Colonic mucosa (tissue), 4 donors: ENCODE results near the gene SUGCT. TPM values are rescaled to one million over a fixed set of nuclear protein-coding genes. Genes with fewer than 3 reads are reported as not detected.
A peak's percentile ranks its signal among the peaks of the same experiment; 100 is the strongest.
"Not testable (repeated sequence)": the region's sequence is repeated elsewhere in the genome, so short reads cannot be mapped to it uniquely, and the experiment has no call there.

Experiments used
- DNase-seq: peaks from one replicate; pipeline ENCODE4 v3.0.0-alpha.2; 2020
- H3K27ac ChIP-seq: fragments of 200-600 bp; one replicate; pipeline ENCODE4 v1.8.0; 2021
- H3K27me3 ChIP-seq: fragments of 200-600 bp; one replicate; pipeline ENCODE4 v1.8.0; 2021
- H3K36me3 ChIP-seq: fragments of 200-600 bp; one replicate; pipeline ENCODE4 v1.8.0; 2021
- H3K4me1 ChIP-seq: fragments of 200-600 bp; one replicate; pipeline ENCODE4 v1.8.0; 2021; ENCODE audit warnings: mild to moderate bottlenecking
- H3K4me3 ChIP-seq: fragments of 200-600 bp; one replicate; pipeline ENCODE4 v1.8.0; 2021
- H3K9ac ChIP-seq, 2 donors: one replicate each; pipeline ENCODE4 v1.7.0; 2013; ENCODE audit warnings: control low read depth in 2 of 2, low read depth in 2 of 2, low read length in 2 of 2
- H3K9me3 ChIP-seq: fragments of 200-600 bp; one replicate; pipeline ENCODE4 v1.8.0; 2021
- intact Hi-C: fragments of 100-400 bp; cut with DNase I; formaldehyde crosslinking; loops from one replicate; pipeline ENCODE4 v1.14.1; 2022
- total RNA-seq, 2 donors: library from RNA; stranded (reverse); fragmentation: NEBNext Ultra II Directional in 1 of 2; extraction: Animal tissue kit (Norgen Biotek cat#: 25700) in 1 of 2; gene quantifications; one replicate each; pipeline ENCODE4 v1.2.1, GENCODE V29; 2021
- TF ChIP-seq, protein P1 (sequence below): fragments of 200-600 bp; IDR thresholded peaks from one replicate; pipeline ENCODE4 v1.8.0; 2022; ENCODE audit warnings: antibody characterized with exemption, mild to moderate bottlenecking
- donor health status: healthy.
- donor health status: DM: no; HTN: no; CAD: no.
- donor health status: DM: no; HTN: no; CAD: no.

SUGCT gene
- total RNA-seq, 2 donors from 2014 or later = 3.6 to 15.1 TPM

DNA sequence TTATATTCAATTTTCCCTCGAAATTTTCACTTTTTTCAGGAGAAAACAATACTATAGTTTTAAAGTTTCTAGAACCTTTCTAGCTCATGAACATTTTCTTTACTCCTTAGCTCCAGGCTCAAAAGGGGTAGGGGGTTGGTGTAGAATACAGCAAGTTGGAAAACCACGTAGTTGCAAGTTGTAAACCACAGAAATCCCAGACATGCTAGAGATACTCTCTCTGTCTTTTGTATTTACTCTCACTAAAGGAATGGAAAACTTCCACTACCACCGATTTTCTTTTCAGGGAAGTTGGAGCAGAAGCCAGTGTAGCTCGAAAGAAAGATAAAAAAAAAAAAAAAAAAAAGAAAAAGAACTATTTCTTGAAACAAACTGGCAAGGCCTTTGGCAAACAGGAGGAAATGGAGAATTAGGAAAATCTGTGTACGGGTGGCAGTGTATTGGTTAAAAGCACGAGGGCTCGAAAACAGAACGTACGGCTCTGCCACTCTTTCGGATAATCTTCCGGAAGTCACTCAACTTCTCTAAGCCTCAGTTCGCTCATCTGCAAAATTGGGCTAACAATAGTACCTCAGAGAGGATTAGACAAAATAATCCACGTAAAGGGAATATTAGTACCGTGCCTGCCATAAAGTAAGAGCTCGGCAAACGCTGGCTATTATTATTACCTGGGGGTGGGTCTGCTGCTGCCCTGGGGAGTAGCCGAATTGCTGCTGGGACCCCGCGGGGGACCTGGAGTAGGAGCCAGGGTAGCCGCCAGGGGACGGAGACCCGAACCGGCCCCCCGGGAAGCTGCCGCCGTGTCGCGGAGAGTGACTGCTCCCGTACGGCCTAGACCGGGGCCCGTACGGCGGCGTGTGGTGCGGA lies 1.0 kb upstream of the SUGCT start:
- peak overlapping the region; percentile 89 for H3K27ac ChIP-seq
- H3K4me3 ChIP-seq = peak overlapping the region; percentile 93
- H3K9me3 ChIP-seq = no peaks in the 10 kb centered on the region
- TF ChIP-seq, protein P1, sequence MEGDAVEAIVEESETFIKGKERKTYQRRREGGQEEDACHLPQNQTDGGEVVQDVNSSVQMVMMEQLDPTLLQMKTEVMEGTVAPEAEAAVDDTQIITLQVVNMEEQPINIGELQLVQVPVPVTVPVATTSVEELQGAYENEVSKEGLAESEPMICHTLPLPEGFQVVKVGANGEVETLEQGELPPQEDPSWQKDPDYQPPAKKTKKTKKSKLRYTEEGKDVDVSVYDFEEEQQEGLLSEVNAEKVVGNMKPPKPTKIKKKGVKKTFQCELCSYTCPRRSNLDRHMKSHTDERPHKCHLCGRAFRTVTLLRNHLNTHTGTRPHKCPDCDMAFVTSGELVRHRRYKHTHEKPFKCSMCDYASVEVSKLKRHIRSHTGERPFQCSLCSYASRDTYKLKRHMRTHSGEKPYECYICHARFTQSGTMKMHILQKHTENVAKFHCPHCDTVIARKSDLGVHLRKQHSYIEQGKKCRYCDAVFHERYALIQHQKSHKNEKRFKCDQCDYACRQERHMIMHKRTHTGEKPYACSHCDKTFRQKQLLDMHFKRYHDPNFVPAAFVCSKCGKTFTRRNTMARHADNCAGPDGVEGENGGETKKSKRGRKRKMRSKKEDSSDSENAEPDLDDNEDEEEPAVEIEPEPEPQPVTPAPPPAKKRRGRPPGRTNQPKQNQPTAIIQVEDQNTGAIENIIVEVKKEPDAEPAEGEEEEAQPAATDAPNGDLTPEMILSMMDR = no peak
- no peaks in the 10 kb centered on the region for H3K4me1 ChIP-seq
- no peak for DNase-seq
- no peaks in the 10 kb centered on the region for H3K36me3 ChIP-seq
- intact Hi-C loops = no loop called here
- H3K27me3 ChIP-seq = no peaks in the 10 kb centered on the region
- peak overlapping the region; percentile 92 to 97 for H3K9ac ChIP-seq

DNA sequence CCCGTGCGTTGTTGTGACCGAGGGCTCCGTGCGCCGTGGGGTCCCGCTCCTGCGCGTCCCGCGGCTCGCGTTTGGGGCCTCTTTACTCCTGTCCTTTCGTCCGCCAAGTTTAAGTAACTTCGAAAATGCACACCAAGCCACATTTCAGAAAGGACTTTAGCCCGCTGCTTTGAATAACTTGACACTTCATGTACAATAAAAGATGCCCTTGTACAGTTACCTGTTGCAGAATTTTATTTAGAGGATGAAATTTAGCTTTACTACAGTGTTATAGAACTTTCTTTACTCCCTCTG lies 459 bp downstream of the SUGCT start:
- Histone ChIP-seq H3K36me3 (no peaks in the 10 kb centered on the region), H3K4me1 (no peaks in the 10 kb centered on the region), H3K27ac (peak overlapping the region; percentile 89), H3K9me3 (no peaks in the 10 kb centered on the region), H3K4me3 (peak overlapping the region; percentile 93), H3K27me3 (no peaks in the 10 kb centered on the region), H3K9ac (peak overlapping the region; percentile 92 to 97)
- intact Hi-C loops = no loop called here
- TF ChIP-seq, protein P1 = no peak
- DNase-seq = peak; percentile 31

DNA sequence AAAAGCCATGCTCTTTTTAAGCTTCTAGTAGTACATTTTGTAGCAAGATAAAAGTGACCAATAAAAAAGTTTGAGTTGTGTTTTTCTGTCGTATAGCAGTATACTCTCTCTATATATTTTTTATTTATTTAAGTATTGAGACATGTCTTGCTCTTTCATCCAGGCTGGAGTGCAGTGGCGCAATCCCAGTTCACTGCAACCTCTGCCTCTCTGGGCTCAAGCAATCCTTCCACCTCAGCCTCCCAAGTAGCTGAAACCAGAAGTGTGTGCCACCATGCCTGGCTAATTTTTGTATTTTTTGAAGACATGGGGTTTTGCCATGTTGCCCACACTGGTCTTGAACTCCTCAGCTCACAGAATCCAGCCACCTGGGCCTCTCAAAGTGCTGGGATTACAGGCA lies 2.8 kb downstream of the SUGCT start:
- no peak for DNase-seq
- no peaks in the 10 kb centered on the region for H3K27me3 ChIP-seq
- intact Hi-C loops = no loop called here
- no peaks in the 10 kb centered on the region for H3K4me1 ChIP-seq
- H3K9ac ChIP-seq = no peak overlapping the region
- H3K9me3 ChIP-seq = no peaks in the 10 kb centered on the region
- H3K36me3 ChIP-seq = no peaks in the 10 kb centered on the region
- no peak overlapping the region for H3K27ac ChIP-seq
- no peak overlapping the region for H3K4me3 ChIP-seq
- TF ChIP-seq, protein P1 = no peak

DNA sequence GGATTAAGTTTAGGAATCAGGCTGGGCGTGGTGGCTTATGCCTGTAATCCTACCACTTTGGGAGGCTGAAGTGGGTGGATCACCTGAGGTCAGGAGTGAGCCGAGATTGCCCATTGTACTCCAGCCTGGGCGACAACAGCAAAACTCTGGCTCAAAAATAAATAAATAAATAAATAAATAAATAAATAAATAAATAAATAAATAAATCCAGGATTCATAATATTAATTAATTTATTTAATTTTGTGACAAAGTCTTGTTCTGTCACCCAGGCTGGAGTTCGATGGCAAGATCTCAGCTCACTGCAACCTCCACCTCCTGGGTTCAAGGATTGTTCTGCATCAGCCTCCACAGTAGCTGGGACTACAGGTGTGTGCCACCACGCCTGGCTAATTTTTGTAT lies 4.2 kb downstream of the SUGCT start:
- H3K36me3 ChIP-seq = no peaks in the 10 kb centered on the region
- no peaks in the 10 kb centered on the region for H3K9me3 ChIP-seq
- no peak overlapping the region for H3K4me3 ChIP-seq
- H3K4me1 ChIP-seq = no peaks in the 10 kb centered on the region
- H3K27me3 ChIP-seq = no peaks in the 10 kb centered on the region
- no peak for DNase-seq
- H3K27ac ChIP-seq = no peak overlapping the region
- TF ChIP-seq, protein P1 = no peak
- intact Hi-C loops = no loop called here
- H3K9ac ChIP-seq = no peak overlapping the region

DNA sequence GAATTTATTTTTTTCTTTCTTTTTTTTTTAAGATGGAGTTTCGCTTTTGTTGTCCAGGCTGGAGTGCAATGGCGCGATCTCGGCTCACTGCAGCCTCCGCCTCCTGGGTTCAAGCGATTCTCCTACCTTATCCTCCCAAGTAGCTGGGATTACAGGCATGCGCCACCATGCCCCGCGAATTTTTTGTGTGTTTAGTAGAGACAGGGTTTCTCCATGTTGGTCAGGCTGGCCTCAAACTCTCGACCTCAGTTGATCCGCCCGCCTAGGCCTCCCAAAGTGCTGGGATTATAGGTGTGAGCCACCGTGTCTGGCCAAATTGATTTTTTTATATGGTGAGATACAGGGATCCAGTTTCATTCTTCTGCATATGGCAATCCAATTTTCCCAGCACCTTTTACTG lies 5.1 kb downstream of the SUGCT start:
- H3K4me1 ChIP-seq, DNase-seq, H3K27ac ChIP-seq, intact Hi-C loops, H3K27me3 ChIP-seq, H3K36me3 ChIP-seq, H3K9me3 ChIP-seq, H3K9ac ChIP-seq, H3K4me3 ChIP-seq: not testable (repeated sequence)

DNA sequence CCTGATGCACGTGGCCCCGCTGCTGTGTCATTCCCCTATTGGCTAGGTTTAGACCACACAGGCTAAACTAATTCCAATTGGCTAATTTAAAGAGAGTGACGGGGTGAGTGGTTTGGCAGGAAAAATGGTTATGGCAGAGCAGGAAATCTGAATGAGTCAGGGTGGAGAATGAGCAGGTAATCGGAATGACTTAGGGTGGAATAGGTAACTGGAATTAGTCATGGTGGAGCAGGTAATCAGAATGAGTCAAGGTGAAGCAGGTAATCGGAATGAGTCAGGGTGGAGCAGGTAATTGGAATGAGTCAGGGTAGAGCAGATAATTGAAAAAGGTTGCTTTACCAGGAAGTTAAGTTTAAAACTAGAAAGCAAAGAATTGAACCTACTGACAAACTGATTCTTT lies 7.1 kb downstream of the SUGCT start:
- H3K9ac ChIP-seq, H3K4me3 ChIP-seq, H3K9me3 ChIP-seq, DNase-seq, intact Hi-C loops, H3K4me1 ChIP-seq, H3K36me3 ChIP-seq, H3K27me3 ChIP-seq: not testable (repeated sequence)
- H3K27ac ChIP-seq = peak overlapping the region; percentile 29

DNA sequence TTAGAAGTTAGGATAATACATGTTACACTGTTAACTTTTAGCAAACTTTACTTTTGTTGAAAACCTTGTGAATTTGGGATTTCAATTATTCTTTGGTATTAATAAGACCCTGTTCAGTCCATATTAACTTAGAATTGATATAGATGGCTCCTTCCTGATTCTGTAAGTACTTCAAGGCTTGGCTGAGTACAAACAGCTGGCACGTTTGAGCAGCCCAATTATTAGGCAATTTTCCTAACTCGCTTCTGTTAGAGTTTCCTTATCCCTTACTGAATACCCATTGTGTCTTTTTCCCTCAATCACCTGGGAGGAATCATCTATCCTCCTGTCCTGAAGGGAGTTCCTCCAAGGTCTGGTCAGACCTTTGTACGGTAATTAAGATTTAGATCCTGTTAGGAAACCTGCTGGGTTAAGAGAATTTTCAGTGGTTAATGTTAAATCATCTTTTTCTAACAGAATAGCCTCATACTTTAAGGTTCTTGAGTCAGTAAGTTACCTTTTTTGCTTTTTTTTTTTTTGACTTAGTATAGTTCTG lies 10.9 kb downstream of the SUGCT start:
- H3K36me3 ChIP-seq, H3K4me1 ChIP-seq, DNase-seq, H3K9me3 ChIP-seq, H3K4me3 ChIP-seq, intact Hi-C loops, H3K27me3 ChIP-seq, H3K9ac ChIP-seq: not testable (repeated sequence)
- H3K27ac ChIP-seq = peak overlapping the region; percentile 55
